RWPE2 (cell line): ENCODE measurements around the gene BBC3.

Experiments used
- ATAC-seq: fragments of 200-7000 bp; cut with Tn5 transposase; 3 replicates; pipeline ENCODE4 v1.9.1; 2021; ENCODE audit warnings: low read depth
- DNase-seq: peaks from one replicate; pipeline ENCODE4 v3.0.0-alpha.2; 2020; ENCODE audit warnings: low spot score
- H3K27ac ChIP-seq: fragments of 450-650 bp; 2 replicates; pipeline ENCODE4 v1.5.1; 2017; ENCODE audit warnings: mild to moderate bottlenecking; ENCODE audit not compliant: poor library complexity, severe bottlenecking
- H3K27me3 ChIP-seq: fragments of 250-450 bp; sonication (Bioruptor Pico); 2 replicates; pipeline ENCODE4 v1.5.1; 2021; ENCODE audit warnings: mild to moderate bottlenecking, moderate library complexity; ENCODE audit not compliant: insufficient read depth, poor library complexity, severe bottlenecking
- H3K36me3 ChIP-seq: fragments of 250-450 bp; sonication (Bioruptor Pico); 2 replicates; pipeline ENCODE4 v1.5.1; 2020; ENCODE audit warnings: low read depth, mild to moderate bottlenecking, moderate library complexity
- H3K4me1 ChIP-seq: fragments of 250-450 bp; sonication (Bioruptor Pico); 2 replicates; pipeline ENCODE4 v1.5.1; 2021; ENCODE audit warnings: mild to moderate bottlenecking, moderate library complexity; ENCODE audit not compliant: insufficient read depth, poor library complexity, severe bottlenecking
- H3K4me3 ChIP-seq: fragments of 250-450 bp; sonication (Bioruptor Pico); 2 replicates; pipeline ENCODE4 v1.5.1; 2021; ENCODE audit warnings: mild to moderate bottlenecking, moderate library complexity; ENCODE audit not compliant: severe bottlenecking
- H3K9me3 ChIP-seq: fragments of 250-450 bp; sonication (Bioruptor Pico); 2 replicates; pipeline ENCODE4 v1.5.1; 2021; ENCODE audit warnings: mild to moderate bottlenecking, moderate library complexity; ENCODE audit not compliant: severe bottlenecking
- CTCF ChIP-seq: fragments of 450-650 bp; IDR thresholded peaks from one replicate; pipeline ENCODE4 v1.5.1; 2017; ENCODE audit warnings: mild to moderate bottlenecking, moderate library complexity; ENCODE audit not compliant: poor library complexity, severe bottlenecking

Gene BBC3

GRCh38 chr19:47270408-47270807, 39.4 kb upstream of the BBC3 start:
- DNase-seq (no peak), ATAC-seq (no peak)
- Histone ChIP-seq H3K27ac (no peak overlapping the region), H3K4me1 (no peaks in the 10 kb centered on the region), H3K9me3 (no peaks in the 10 kb centered on the region), H3K4me3 (no peak overlapping the region), H3K27me3 (no peaks in the 10 kb centered on the region), H3K36me3 (peaks cover 19% of the 10 kb centered on the region)
- no peak for TF ChIP-seq CTCF

DNA sequence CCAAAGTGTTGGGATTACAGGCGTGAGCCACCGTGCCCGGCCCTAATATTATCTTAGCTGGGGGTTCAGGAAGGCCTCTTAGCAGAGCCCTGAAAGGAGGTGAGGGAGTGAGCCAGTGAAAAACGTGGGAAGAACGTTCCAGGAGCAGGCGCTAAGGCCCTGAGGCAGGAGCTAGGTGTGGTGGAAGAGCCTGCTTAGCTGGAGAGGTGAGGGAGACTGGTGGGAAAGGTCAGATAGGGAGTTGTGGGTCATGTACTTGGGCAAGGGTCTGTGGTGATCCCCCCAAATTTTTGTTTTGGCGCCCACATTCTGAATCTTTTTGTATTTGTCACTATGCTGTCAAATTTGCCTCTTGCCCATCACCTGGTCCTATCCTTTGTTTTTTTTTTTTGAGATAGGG, 38.6 kb upstream of the BBC3 start:
- H3K27me3 ChIP-seq, result no peaks in the 10 kb centered on the region
- no peak overlapping the region for H3K27ac ChIP-seq
- H3K9me3 ChIP-seq, result no peaks in the 10 kb centered on the region
- ATAC-seq (no peak), DNase-seq (no peak)
- no peak overlapping the region for H3K4me3 ChIP-seq
- TF ChIP-seq CTCF, result no peak
- peaks cover 26% of the 10 kb centered on the region for H3K36me3 ChIP-seq
- no peaks in the 10 kb centered on the region for H3K4me1 ChIP-seq

- no peak for TF ChIP-seq CTCF
- Histone ChIP-seq H3K4me3 (no peak overlapping the region), H3K27me3 (no peaks in the 10 kb centered on the region), H3K27ac (no peak overlapping the region), H3K9me3 (no peaks in the 10 kb centered on the region), H3K4me1 (no peaks in the 10 kb centered on the region), H3K36me3 (peaks cover 39% of the 10 kb centered on the region)
- DNase-seq (no peak), ATAC-seq (no peak)
These were observed 37.0 kb upstream of the BBC3 start for GRCh38 chr19:47268028-47268427.

- no peaks in the 10 kb centered on the region for H3K9me3 ChIP-seq
- DNase-seq (no peak), ATAC-seq (no peak)
- TF ChIP-seq CTCF, result no peak
- H3K4me1 ChIP-seq, result no peaks in the 10 kb centered on the region
- no peaks in the 10 kb centered on the region for H3K27me3 ChIP-seq
- H3K27ac ChIP-seq, result no peak overlapping the region
- peaks cover 41% of the 10 kb centered on the region for H3K36me3 ChIP-seq
- H3K4me3 ChIP-seq, result no peak overlapping the region
These were observed 36.4 kb upstream of the BBC3 start for GRCh38 chr19:47267350-47267759.

DNA sequence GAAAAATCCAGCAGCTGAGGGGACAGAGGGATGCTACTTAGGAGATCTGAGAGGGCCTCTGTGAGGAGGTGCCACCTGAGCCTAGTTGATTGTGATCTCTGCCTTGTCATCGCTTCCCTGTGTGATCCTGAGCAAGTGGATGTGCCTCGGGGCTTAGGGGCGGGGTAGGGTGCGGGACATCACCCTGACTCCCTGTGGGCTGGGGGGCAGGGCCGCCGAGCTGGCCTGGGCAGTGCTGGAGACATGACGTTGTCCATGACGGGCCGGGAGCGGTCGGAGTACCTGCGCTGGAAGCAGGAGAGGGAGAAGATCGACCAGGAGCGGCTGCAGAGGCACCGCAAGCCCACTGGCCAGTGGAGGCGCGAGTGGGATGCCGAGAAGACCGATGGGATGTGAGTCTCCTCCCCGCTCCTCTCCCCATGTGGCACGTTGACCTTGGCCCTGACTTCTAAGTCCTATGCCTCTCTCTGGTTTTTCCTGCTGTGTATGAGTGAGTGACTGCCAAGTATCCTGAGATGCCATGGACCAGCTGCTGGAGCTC, 35.5 kb upstream of the BBC3 start:
- no peak for DNase-seq
- TF ChIP-seq CTCF, result no peak
- H3K27me3 ChIP-seq, result no peaks in the 10 kb centered on the region
- ATAC-seq, result no peak
- H3K27ac ChIP-seq, result no peak overlapping the region
- peaks cover 47% of the 10 kb centered on the region for H3K36me3 ChIP-seq
- H3K9me3 ChIP-seq, result no peaks in the 10 kb centered on the region
- H3K4me3 ChIP-seq, result no peak overlapping the region
- no peaks in the 10 kb centered on the region for H3K4me1 ChIP-seq
